GM21423 (cell line): ENCODE data around the gene H2AZ1.
"Not testable (repeated sequence)": the region's sequence is repeated elsewhere in the genome, so short reads cannot be mapped to it uniquely, and the experiment has no call there.

Experiments
- ATAC-seq: cut with Tn5 transposase; IDR thresholded peaks from one replicate; pipeline ENCODE4 v1.9.1; 2021; ENCODE audit warnings: mild to moderate bottlenecking, moderate library complexity; ENCODE audit not compliant: unreplicated experiment

Gene H2AZ1

GRCh38 chr4:99949999-99950912 lies at the start of gene H2AZ1:
Gene H2AZ1 (minus strand): TSS chr4:99950275. CDS start chr4:99950170, 105 bp downstream.
- peak; percentile 57 for ATAC-seq

GRCh38 chr4:99998062-99998867 lies 48.2 kb upstream of the H2AZ1 start:
- no peak for ATAC-seq

GRCh38 chr4:99991741-99992140 lies 41.7 kb upstream of the H2AZ1 start:
- no peak for ATAC-seq

- no peak for ATAC-seq
Observed at GRCh38 chr4:99987681-99988080, 37.6 kb upstream of the H2AZ1 start.

GRCh38 chr4:99986792-99987191 lies 36.7 kb upstream of the H2AZ1 start:
- ATAC-seq: no peak

- ATAC-seq: no peak
Observed at GRCh38 chr4:99983289-99983943, 33.3 kb upstream of the H2AZ1 start.

- no peak for ATAC-seq
Observed at GRCh38 chr4:99979872-99980271, 29.8 kb upstream of the H2AZ1 start.

GRCh38 chr4:99971453-99972111 lies 21.5 kb upstream of the H2AZ1 start:
- no peak for ATAC-seq

- no peak for ATAC-seq
Observed at GRCh38 chr4:99968330-99968729, 18.3 kb upstream of the H2AZ1 start.

- no peak for ATAC-seq
Observed at GRCh38 chr4:99966692-99967091, 16.6 kb upstream of the H2AZ1 start.

- no peak for ATAC-seq
Observed at GRCh38 chr4:99965674-99966350, 15.7 kb upstream of the H2AZ1 start.

GRCh38 chr4:99965173-99965572 lies 15.1 kb upstream of the H2AZ1 start:
- no peak for ATAC-seq

- ATAC-seq: no peak
Observed at GRCh38 chr4:99961711-99962110, 11.6 kb upstream of the H2AZ1 start.

- ATAC-seq: no peak
Observed at GRCh38 chr4:99960648-99961047, 10.6 kb upstream of the H2AZ1 start.

GRCh38 chr4:99958207-99958606 lies 8.1 kb upstream of the H2AZ1 start:
- ATAC-seq: not testable (repeated sequence)

- ATAC-seq: no peak
Observed at GRCh38 chr4:99950913-99951254, 809 bp upstream of the H2AZ1 start.

- peak; percentile 24 for ATAC-seq
Observed at GRCh38 chr4:99949034-99949998, 759 bp downstream of the H2AZ1 start.

GRCh38 chr4:99947608-99948007 lies 2.5 kb downstream of the H2AZ1 start:
- no peak for ATAC-seq

- ATAC-seq: no peak
Observed at GRCh38 chr4:99947190-99947578, 2.9 kb downstream of the H2AZ1 start.
